Measurements from ENCODE around the gene RIMBP2.

Gene RIMBP2

GRCh38 chr12:130563323-130563722, 152.8 kb downstream of the RIMBP2 start:
- no peak for TF ChIP-seq CTCF (IDR thresholded peaks at IDR 0.05; ENCODE audit: control insufficient read depth, extremely low read depth, insufficient read depth)
- no peak for DNase-seq (ENCODE audit: low read depth)

GRCh38 chr12:130562716-130563115, 153.4 kb downstream of the RIMBP2 start:
- H3K4me3 ChIP-seq (ENCODE audit: low read depth, low read length), result no peak overlapping the region

More at GRCh38 chr12:130563323-130563722, 152.8 kb downstream of the RIMBP2 start:
- no peak overlapping the region for H3K4me3 ChIP-seq (ENCODE audit: low read depth, low read length)

GRCh38 chr12:130560321-130560720, 155.8 kb downstream of the RIMBP2 start:
- no peak for TF ChIP-seq CTCF (IDR thresholded peaks at IDR 0.05; ENCODE audit: control insufficient read depth, extremely low read depth, insufficient read depth)
- no peak for DNase-seq (ENCODE audit: low read depth)
- no peak overlapping the region for H3K4me3 ChIP-seq (ENCODE audit: low read depth, low read length)

More at GRCh38 chr12:130562716-130563115, 153.4 kb downstream of the RIMBP2 start:
- no peak for TF ChIP-seq CTCF (IDR thresholded peaks at IDR 0.05; ENCODE audit: control insufficient read depth, extremely low read depth, insufficient read depth)
- no peak for DNase-seq (ENCODE audit: low read depth)

GRCh38 chr12:130559806-130560205, 156.3 kb downstream of the RIMBP2 start:
- DNase-seq (ENCODE audit: low read depth), result no peak
- no peak overlapping the region for H3K4me3 ChIP-seq (ENCODE audit: low read depth, low read length)
- no peak for TF ChIP-seq CTCF (IDR thresholded peaks at IDR 0.05; ENCODE audit: control insufficient read depth, extremely low read depth, insufficient read depth)

GRCh38 chr12:130557886-130558765, 158.0 kb downstream of the RIMBP2 start:
- TF ChIP-seq CTCF (IDR thresholded peaks at IDR 0.05; ENCODE audit: control insufficient read depth, extremely low read depth, insufficient read depth), result no peak
- H3K4me3 ChIP-seq (ENCODE audit: low read depth, low read length), result no peak overlapping the region
- no peak for DNase-seq (ENCODE audit: low read depth)

- H3K4me3 ChIP-seq (ENCODE audit: low read depth, low read length), result no peak overlapping the region
- no peak for DNase-seq (ENCODE audit: low read depth)
- TF ChIP-seq CTCF (IDR thresholded peaks at IDR 0.05; ENCODE audit: control insufficient read depth, extremely low read depth, insufficient read depth), result no peak
Measured at GRCh38 chr12:130557201-130557600, 158.9 kb downstream of the RIMBP2 start.

Data from LNCaP clone FGC (cell line).